Measurements from ENCODE around the gene RHO. TPM values are rescaled to one million over a fixed set of nuclear protein-coding genes. Genes with fewer than 3 reads are reported as not detected.

Gene RHO
- total RNA-seq, 1 experiment from 2014 or later = not detected

GRCh38 chr3:129572603-129573002, 44.2 kb downstream of the RHO start:
- intact Hi-C loops (cut with micrococcal nuclease) = no loop called here
- H3K27ac Mint-ChIP-seq (ENCODE audit: low read depth, unreplicated experiment) = no peak overlapping the region
- ChIA-PET POLR2A (no interaction called here), CTCF (no interaction called here)
- no peaks in the 10 kb centered on the region for H3K27me3 Mint-ChIP-seq (ENCODE audit: insufficient read depth, unreplicated experiment)
- H3K36me3 Mint-ChIP-seq (ENCODE audit: insufficient read depth, unreplicated experiment) = no peaks in the 10 kb centered on the region
- H3K4me1 Mint-ChIP-seq (ENCODE audit: insufficient read depth, unreplicated experiment) = no peaks in the 10 kb centered on the region
- TF ChIP-seq CTCF (IDR thresholded peaks at IDR 0.05; ENCODE audit: unreplicated experiment) = no peak
- no TSS peak for BruUV-seq (replicated peaks)
- no peak overlapping the region for H3K4me3 Mint-ChIP-seq (ENCODE audit: unreplicated experiment)
- H3K9me3 Mint-ChIP-seq (ENCODE audit: unreplicated experiment) = no peaks in the 10 kb centered on the region
- no peak for DNase-seq (ENCODE audit: unreplicated experiment)

- no peaks in the 10 kb centered on the region for H3K4me1 Mint-ChIP-seq (ENCODE audit: insufficient read depth, unreplicated experiment)
- no peaks in the 10 kb centered on the region for H3K36me3 Mint-ChIP-seq (ENCODE audit: insufficient read depth, unreplicated experiment)
- ChIA-PET POLR2A (no interaction called here), CTCF (interaction anchor here (0.7 kb wide), 1 partner anchor 604 kb away, joined by 4 read pairs; no protein-coding TSS in a partner anchor)
- no peak overlapping the region for H3K4me3 Mint-ChIP-seq (ENCODE audit: unreplicated experiment)
- DNase-seq (ENCODE audit: unreplicated experiment) = no peak
- no peaks in the 10 kb centered on the region for H3K27me3 Mint-ChIP-seq (ENCODE audit: insufficient read depth, unreplicated experiment)
- no peaks in the 10 kb centered on the region for H3K9me3 Mint-ChIP-seq (ENCODE audit: unreplicated experiment)
- BruUV-seq (replicated peaks) = no TSS peak
- no peak overlapping the region for H3K27ac Mint-ChIP-seq (ENCODE audit: low read depth, unreplicated experiment)
- TF ChIP-seq CTCF (IDR thresholded peaks at IDR 0.05; ENCODE audit: unreplicated experiment) = no peak
- intact Hi-C loops (cut with micrococcal nuclease) = no loop called here
Observed at GRCh38 chr3:129573493-129573892, 45.1 kb downstream of the RHO start.

- H3K4me3 Mint-ChIP-seq (ENCODE audit: unreplicated experiment) = no peak overlapping the region
- no TSS peak for BruUV-seq (replicated peaks)
- DNase-seq (ENCODE audit: unreplicated experiment) = no peak
- ChIA-PET POLR2A (no interaction called here), CTCF (interaction anchor here (0.7 kb wide), 1 partner anchor 604 kb away, joined by 4 read pairs; no protein-coding TSS in a partner anchor)
- intact Hi-C loops (cut with micrococcal nuclease) = no loop called here
- H3K36me3 Mint-ChIP-seq (ENCODE audit: insufficient read depth, unreplicated experiment) = no peaks in the 10 kb centered on the region
- H3K9me3 Mint-ChIP-seq (ENCODE audit: unreplicated experiment) = no peaks in the 10 kb centered on the region
- no peaks in the 10 kb centered on the region for H3K27me3 Mint-ChIP-seq (ENCODE audit: insufficient read depth, unreplicated experiment)
- no peaks in the 10 kb centered on the region for H3K4me1 Mint-ChIP-seq (ENCODE audit: insufficient read depth, unreplicated experiment)
- no peak overlapping the region for H3K27ac Mint-ChIP-seq (ENCODE audit: low read depth, unreplicated experiment)
- TF ChIP-seq CTCF (IDR thresholded peaks at IDR 0.05; ENCODE audit: unreplicated experiment) = no peak
Observed at GRCh38 chr3:129574206-129574605, 45.8 kb downstream of the RHO start.

- no TSS peak for BruUV-seq (replicated peaks)
- TF ChIP-seq CTCF (IDR thresholded peaks at IDR 0.05; ENCODE audit: unreplicated experiment) = no peak
- Mint-ChIP-seq H3K36me3 (ENCODE audit: insufficient read depth, unreplicated experiment) (no peaks in the 10 kb centered on the region), H3K4me3 (ENCODE audit: unreplicated experiment) (no peak overlapping the region), H3K27ac (ENCODE audit: low read depth, unreplicated experiment) (no peak overlapping the region), H3K9me3 (ENCODE audit: unreplicated experiment) (no peaks in the 10 kb centered on the region), H3K27me3 (ENCODE audit: insufficient read depth, unreplicated experiment) (no peaks in the 10 kb centered on the region), H3K4me1 (ENCODE audit: insufficient read depth, unreplicated experiment) (no peaks in the 10 kb centered on the region)
- ChIA-PET CTCF (no interaction called here), POLR2A (no interaction called here)
- no peak for DNase-seq (ENCODE audit: unreplicated experiment)
- intact Hi-C loops (cut with micrococcal nuclease) = no loop called here
Observed at GRCh38 chr3:129575233-129575996, 47.0 kb downstream of the RHO start.
